HEK293T (cell line): ENCODE results near the gene KCNB1.

Source experiments
- CTCF ChIA-PET: fragments of 350-600 bp; formaldehyde crosslinking; extraction: SDS; loops from one replicate; lab custom pipeline; 2021; ENCODE audit warnings: antibody characterized with exemption, inconsistent platforms; lab: Yijun Ruan, JAX
- POLR2A ChIA-PET: fragments of 350-600 bp; formaldehyde crosslinking; extraction: SDS; loops from one replicate; lab custom pipeline; 2020; ENCODE audit warnings: antibody characterized with exemption, inconsistent platforms; lab: Yijun Ruan, JAX
- DNase-seq: peaks from one replicate; pipeline ENCODE4 v3.0.0; 2012; ENCODE audit warnings: mixed read lengths; ENCODE audit errors: extremely low spot score
- ARNT ChIP-seq: fragments of 450-650 bp; IDR thresholded peaks from 2 replicates; pipeline ENCODE4 v1.6.1; 2017; ENCODE audit warnings: mild to moderate bottlenecking
- BHLHE40 ChIP-seq: fragments of 450-650 bp; IDR thresholded peaks from 2 replicates; pipeline ENCODE4 v1.6.1; 2016; ENCODE audit warnings: mild to moderate bottlenecking, moderate library complexity, borderline replicate concordance
- CTBP1 ChIP-seq: fragments of 450-650 bp; IDR thresholded peaks from 2 replicates; pipeline ENCODE4 v1.6.1; 2016; ENCODE audit warnings: borderline replicate concordance
- ELF4 ChIP-seq: fragments of 450-650 bp; IDR thresholded peaks from 2 replicates; pipeline ENCODE4 v1.6.1; 2017; ENCODE audit warnings: antibody characterized with exemption
- FOXA1 ChIP-seq: fragments of 450-650 bp; IDR thresholded peaks from 2 replicates; pipeline ENCODE4 v1.6.1; 2016; ENCODE audit warnings: mild to moderate bottlenecking
- FOXK2 ChIP-seq: fragments of 450-650 bp; IDR thresholded peaks from 2 replicates; pipeline ENCODE4 v1.6.1; 2016; ENCODE audit warnings: mild to moderate bottlenecking
- FOXM1 ChIP-seq: fragments of 450-650 bp; IDR thresholded peaks from 2 replicates; pipeline ENCODE4 v1.6.1; 2017; ENCODE audit warnings: mild to moderate bottlenecking, borderline replicate concordance
- HDGF ChIP-seq: fragments of 450-650 bp; IDR thresholded peaks from 2 replicates; pipeline ENCODE4 v1.6.1; 2017; ENCODE audit warnings: antibody characterized with exemption, borderline replicate concordance
- L3MBTL2 ChIP-seq: fragments of 450-650 bp; conservative IDR thresholded peaks from 2 replicates; pipeline ENCODE4 v1.6.1; 2016; ENCODE audit warnings: mild to moderate bottlenecking
- LEF1 ChIP-seq: fragments of 450-650 bp; IDR thresholded peaks from 2 replicates; pipeline ENCODE4 v1.6.1; 2017; ENCODE audit warnings: mild to moderate bottlenecking, borderline replicate concordance
- NFRKB ChIP-seq: fragments of 450-650 bp; IDR thresholded peaks from 2 replicates; pipeline ENCODE4 v1.6.1; 2016; ENCODE audit warnings: mild to moderate bottlenecking, moderate library complexity
- SP1 ChIP-seq: fragments of 450-650 bp; IDR thresholded peaks from 2 replicates; pipeline ENCODE4 v1.6.1; 2017
- SUZ12 ChIP-seq: fragments of 450-650 bp; IDR thresholded peaks from 2 replicates; pipeline ENCODE4 v1.6.1; 2016; ENCODE audit warnings: mild to moderate bottlenecking
- TARDBP ChIP-seq: fragments of 450-650 bp; IDR thresholded peaks from 2 replicates; pipeline ENCODE4 v1.6.1; 2016
- ZNF384 ChIP-seq: fragments of 450-650 bp; IDR thresholded peaks from 2 replicates; pipeline ENCODE4 v1.6.1; 2016
- TF ChIP-seq, protein P1 (sequence below): fragments of 450-650 bp; IDR thresholded peaks from 2 replicates; pipeline ENCODE4 v1.6.1; 2016

The KCNB1 gene

DNA sequence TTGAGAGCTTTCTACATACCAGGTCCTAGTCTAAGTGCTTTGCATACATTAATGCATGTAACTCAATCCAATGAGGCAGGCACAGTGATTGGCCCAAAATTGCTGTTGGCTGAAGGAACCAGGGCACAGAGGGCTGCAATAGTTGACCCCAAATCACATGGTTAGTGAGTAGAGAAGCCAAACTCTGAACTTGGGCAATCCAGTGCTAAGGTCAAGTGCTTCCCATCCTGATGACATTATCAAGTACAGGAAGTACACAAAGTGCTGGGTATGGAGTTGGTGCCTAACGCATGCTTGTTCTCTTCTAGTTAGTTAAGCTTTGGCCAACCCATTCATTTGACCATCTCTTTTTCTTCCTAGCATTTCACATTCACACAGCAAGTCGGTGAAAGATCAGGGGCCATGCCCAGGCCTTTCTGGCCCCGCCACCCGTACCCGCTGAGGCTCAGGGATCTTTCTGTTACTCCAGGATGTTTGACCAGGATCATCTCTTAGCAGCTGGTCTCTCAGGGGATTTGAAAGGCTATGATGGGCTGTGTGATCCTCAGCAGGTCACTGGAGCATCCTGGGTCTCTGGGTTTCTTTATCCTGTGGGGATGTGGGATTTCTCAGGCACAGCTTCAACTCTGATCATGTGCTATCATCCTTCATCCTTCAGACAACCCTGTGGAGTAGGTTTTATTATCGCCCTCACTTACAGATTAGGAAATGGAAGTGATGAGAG is 7.0 kb downstream of the KCNB1 start:
- no peak for TF ChIP-seq HDGF
- POLR2A ChIA-PET = interaction anchor here (0.6 kb wide), 1 partner anchor 9 kb away, joined by 3 read pairs; no protein-coding TSS in a partner anchor
- no peak for DNase-seq
- CTCF ChIA-PET = interaction anchor here (1.7 kb wide), 1 partner anchor 9 kb away, joined by 7 read pairs; no protein-coding TSS in a partner anchor

DNA sequence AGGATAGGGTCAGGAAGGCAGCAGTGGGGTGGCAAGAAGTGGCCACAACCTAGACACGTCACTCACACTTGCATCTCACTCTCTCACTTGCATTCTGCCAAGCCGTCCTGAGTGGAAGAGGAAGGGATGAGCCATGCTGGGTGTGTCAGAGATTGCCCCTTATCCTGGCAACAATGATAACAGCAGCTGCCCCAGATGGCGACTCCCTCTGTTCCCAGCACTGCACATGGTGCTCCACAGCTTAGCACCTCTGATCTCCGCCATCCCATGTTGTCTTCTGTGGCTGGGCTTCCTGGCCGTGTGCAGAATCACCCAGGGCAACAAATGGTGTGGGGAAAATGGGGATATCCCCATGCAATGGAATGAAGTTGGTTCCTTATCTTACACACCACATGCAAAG is 11.1 kb downstream of the KCNB1 start:
- ChIA-PET CTCF (no interaction called here), POLR2A (no interaction called here)
- TF ChIP-seq ELF4 = no peak
- TF ChIP-seq ZNF384 = no peak
- TF ChIP-seq BHLHE40 = no peak
- no peak for TF ChIP-seq FOXA1
- TF ChIP-seq CTBP1 = no peak
- no peak for DNase-seq

DNA sequence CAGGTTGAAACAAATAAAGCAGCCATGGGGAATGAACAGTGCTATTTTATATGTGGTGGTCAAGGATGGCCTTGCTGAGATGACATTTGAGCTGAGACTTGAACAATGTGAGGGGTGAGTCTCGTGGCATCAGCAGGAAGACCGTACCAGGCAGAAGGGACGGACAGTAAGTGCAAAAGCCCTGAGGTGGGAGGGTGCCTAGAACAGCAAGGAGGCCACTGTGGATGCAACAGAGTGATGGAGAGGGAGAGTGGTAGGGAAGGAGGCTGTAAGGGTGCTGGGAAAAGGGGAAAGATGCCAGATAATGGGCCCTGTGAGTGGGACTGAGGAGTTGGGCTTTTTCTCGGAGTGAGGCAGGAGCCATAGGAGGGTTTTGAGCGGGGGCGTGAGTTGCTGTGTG is 11.5 kb downstream of the KCNB1 start:
- TF ChIP-seq FOXM1 = no peak
- no peak for TF ChIP-seq L3MBTL2
- no peak for TF ChIP-seq CTBP1
- TF ChIP-seq, protein P1, sequence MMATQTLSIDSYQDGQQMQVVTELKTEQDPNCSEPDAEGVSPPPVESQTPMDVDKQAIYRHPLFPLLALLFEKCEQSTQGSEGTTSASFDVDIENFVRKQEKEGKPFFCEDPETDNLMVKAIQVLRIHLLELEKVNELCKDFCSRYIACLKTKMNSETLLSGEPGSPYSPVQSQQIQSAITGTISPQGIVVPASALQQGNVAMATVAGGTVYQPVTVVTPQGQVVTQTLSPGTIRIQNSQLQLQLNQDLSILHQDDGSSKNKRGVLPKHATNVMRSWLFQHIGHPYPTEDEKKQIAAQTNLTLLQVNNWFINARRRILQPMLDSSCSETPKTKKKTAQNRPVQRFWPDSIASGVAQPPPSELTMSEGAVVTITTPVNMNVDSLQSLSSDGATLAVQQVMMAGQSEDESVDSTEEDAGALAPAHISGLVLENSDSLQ = no peak
- DNase-seq = no peak
- ChIA-PET POLR2A (no interaction called here), CTCF (no interaction called here)

- DNase-seq = no peak
- ChIA-PET CTCF (no interaction called here), POLR2A (no interaction called here)
- TF ChIP-seq FOXK2 = no peak
- no peak for TF ChIP-seq BHLHE40
- no peak for TF ChIP-seq FOXM1
- no peak for TF ChIP-seq L3MBTL2
- TF ChIP-seq HDGF = no peak
- no peak for TF ChIP-seq TARDBP
- TF ChIP-seq ARNT = no peak
- TF ChIP-seq CTBP1 = no peak
- TF ChIP-seq SP1 = no peak
- TF ChIP-seq LEF1 = no peak
- no peak for TF ChIP-seq ZNF384
- no peak for TF ChIP-seq NFRKB
- no peak for TF ChIP-seq ELF4
- TF ChIP-seq SUZ12 = no peak
- TF ChIP-seq, protein P1 = no peak
Measured at GRCh38 chr20:49469060-49469459, 13.4 kb downstream of the KCNB1 start.

- ChIA-PET CTCF (no interaction called here), POLR2A (no interaction called here)
- TF ChIP-seq LEF1 (no peak), L3MBTL2 (no peak), FOXA1 (no peak), HDGF (no peak), SP1 (no peak), CTBP1 (no peak), TARDBP (no peak), FOXK2 (no peak), NFRKB (no peak), BHLHE40 (no peak), SUZ12 (no peak), ELF4 (no peak), ARNT (no peak), FOXM1 (no peak), ZNF384 (no peak)
- TF ChIP-seq, protein P1 = no peak
- no peak for DNase-seq
Measured at GRCh38 chr20:49468412-49468811, 14.1 kb downstream of the KCNB1 start.

- TF ChIP-seq FOXA1 (no peak), CTBP1 (no peak), SP1 (no peak)
- peak; percentile 19 for DNase-seq
- ChIA-PET CTCF (interaction anchor here (0.6 to 1.8 kb wide), 3 partner anchors 8 to 19 kb away, joined by 3 to 6 read pairs (median 4); no protein-coding TSS in a partner anchor), POLR2A (no interaction called here)
Measured at GRCh38 chr20:49466114-49466912, 16.2 kb downstream of the KCNB1 start.
